ENCODE measurements around the gene TRAF3IP3. TPM values are rescaled to one million over a fixed set of nuclear protein-coding genes. Genes with fewer than 3 reads are reported as not detected.

Gene TRAF3IP3
- total RNA-seq, 1 donor from 2014 or later, result 7.1 TPM

DNA sequence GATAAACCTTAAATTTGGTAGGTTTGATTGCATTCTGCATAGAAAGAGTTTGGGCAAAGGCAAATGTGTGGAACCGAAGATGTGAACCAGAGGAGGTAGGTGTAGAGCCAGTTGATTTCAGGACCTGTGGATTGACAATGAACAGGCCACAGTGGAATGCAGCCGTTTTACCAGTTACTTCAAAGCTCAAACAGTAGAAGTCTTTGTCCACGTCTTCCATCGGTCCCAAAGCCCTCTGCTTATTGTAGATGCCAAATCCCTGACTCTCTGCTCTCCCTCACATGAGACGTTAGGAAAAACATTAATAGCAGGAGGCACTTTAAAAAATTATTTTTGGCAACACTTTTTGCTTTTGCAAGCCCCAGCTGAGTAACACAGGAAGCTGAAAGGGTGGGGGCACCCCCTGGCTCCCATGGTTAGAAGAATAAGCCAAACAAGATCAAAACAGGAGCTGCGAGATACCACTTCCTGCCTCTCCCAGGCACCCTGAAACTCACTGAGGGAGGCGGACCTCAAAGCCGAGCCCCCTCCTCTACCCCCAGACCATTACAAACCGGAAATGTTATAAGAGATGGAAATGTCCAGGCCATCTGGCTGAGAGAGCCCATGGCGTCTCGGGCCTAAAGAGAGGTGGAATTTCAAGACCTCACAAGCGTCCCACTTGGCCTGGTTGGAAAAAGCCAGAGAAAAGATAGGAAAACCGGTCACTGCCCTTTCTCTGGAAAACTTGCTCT, 13.5 kb downstream of the TRAF3IP3 start:
- no peak for DNase-seq (ENCODE audit: extremely low spot score in 2 of 2)
- TF ChIP-seq, protein P1, sequence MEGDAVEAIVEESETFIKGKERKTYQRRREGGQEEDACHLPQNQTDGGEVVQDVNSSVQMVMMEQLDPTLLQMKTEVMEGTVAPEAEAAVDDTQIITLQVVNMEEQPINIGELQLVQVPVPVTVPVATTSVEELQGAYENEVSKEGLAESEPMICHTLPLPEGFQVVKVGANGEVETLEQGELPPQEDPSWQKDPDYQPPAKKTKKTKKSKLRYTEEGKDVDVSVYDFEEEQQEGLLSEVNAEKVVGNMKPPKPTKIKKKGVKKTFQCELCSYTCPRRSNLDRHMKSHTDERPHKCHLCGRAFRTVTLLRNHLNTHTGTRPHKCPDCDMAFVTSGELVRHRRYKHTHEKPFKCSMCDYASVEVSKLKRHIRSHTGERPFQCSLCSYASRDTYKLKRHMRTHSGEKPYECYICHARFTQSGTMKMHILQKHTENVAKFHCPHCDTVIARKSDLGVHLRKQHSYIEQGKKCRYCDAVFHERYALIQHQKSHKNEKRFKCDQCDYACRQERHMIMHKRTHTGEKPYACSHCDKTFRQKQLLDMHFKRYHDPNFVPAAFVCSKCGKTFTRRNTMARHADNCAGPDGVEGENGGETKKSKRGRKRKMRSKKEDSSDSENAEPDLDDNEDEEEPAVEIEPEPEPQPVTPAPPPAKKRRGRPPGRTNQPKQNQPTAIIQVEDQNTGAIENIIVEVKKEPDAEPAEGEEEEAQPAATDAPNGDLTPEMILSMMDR (IDR thresholded peaks at IDR 0.05), result no peak
- TF ChIP-seq POLR2AphosphoS5 (IDR thresholded peaks at IDR 0.05; ENCODE audit: insufficient read depth in 1 of 2, low read depth in 1 of 2), result peak in 1 of 2 donors; percentile 15
- peaks cover 15% of the 10 kb centered on the region for H3K4me1 ChIP-seq
- H3K27me3 ChIP-seq, result no peaks in the 10 kb centered on the region
- intact Hi-C loops (cut with DNase I), result no loop called here
- H3K9me3 ChIP-seq, result no peaks in the 10 kb centered on the region
- H3K27ac ChIP-seq, result peak overlapping the region; percentile 55
- peak overlapping the region; percentile 2 to 26 for H3K4me3 ChIP-seq
- no peaks in the 10 kb centered on the region for H3K36me3 ChIP-seq

DNA sequence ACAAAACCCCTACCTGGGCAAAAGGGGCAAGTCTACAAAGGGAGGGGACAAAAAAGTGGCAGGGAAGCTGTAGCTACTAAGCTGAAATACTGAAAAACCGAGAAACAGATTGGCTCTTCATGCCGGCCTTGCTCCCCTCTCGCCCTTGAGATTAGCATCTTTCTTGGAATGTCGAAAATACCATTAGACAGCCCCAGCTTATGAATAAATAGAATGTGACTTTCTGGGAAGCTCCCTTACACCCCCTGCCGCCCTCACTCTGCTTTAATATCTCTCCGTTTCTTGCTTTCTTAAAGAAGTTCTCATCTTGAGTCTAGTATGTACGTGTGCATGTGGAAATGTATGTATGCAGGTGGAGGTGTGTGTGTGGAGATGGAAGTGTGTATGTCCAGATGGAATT, 14.1 kb downstream of the TRAF3IP3 start:
- H3K4me1 ChIP-seq, result peaks cover 15% of the 10 kb centered on the region
- intact Hi-C loops (cut with DNase I), result no loop called here
- DNase-seq (ENCODE audit: extremely low spot score in 2 of 2), result no peak

DNA sequence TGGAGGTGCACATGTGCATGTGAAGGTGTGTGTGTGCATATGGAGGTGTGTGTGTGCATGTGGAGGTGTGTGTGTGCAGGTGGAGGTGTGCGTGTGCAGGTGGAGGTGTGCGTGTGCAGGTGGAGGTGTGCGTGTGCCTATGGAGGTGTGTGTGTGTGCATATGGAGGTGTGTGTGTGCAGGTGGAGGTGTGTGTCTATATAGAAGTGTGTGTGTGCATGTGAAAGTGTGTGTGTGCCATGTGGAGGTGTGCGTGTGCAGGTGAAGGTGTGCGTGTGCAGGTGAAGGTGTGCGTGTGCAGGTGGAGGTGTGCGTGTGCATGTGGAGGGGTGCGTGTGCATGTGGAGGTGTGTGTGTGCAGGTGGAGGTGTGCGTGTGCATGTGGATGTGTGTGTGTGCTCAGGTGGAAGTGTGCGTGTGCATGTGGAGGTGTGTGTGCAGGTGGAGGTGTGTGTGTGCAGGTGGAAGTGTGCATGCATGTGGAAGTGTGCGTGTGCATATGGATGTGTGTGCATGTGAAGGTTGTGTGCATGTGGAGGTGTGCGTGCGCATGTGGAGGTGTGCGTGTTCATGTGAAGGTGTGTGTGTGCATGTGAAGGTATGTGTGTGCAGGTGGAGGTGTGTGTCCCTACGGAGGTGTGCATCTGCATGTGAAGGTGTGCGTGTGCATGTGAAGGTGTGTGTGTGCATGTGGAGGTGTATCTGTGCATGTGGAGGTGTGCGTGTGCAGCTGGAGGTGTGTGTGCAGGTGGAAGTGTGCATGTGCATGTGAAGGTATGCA, 15.0 kb downstream of the TRAF3IP3 start:
- H3K27me3 ChIP-seq, result no peaks in the 10 kb centered on the region
- no peak for DNase-seq (ENCODE audit: extremely low spot score in 2 of 2)
- intact Hi-C loops (cut with DNase I), result no loop called here
- peaks cover 15% of the 10 kb centered on the region for H3K4me1 ChIP-seq
- no peak for TF ChIP-seq POLR2AphosphoS5 (IDR thresholded peaks at IDR 0.05; ENCODE audit: insufficient read depth in 1 of 2, low read depth in 1 of 2)
- no peak for TF ChIP-seq POLR2A (IDR thresholded peaks at IDR 0.05)
- TF ChIP-seq, protein P1 (IDR thresholded peaks at IDR 0.05), result no peak
- no peaks in the 10 kb centered on the region for H3K9me3 ChIP-seq
- H3K27ac ChIP-seq, result no peak overlapping the region
- no peak overlapping the region for H3K4me3 ChIP-seq
- H3K36me3 ChIP-seq, result no peaks in the 10 kb centered on the region

More for the DNA sequence above, 14.1 kb downstream of the TRAF3IP3 start:
- Histone ChIP-seq H3K27ac (peak overlapping the region; percentile 55), H3K4me3 (peak overlapping the region in 1 of 2 donors; percentile 26), H3K9me3 (no peaks in the 10 kb centered on the region), H3K27me3 (no peaks in the 10 kb centered on the region), H3K36me3 (no peaks in the 10 kb centered on the region)
- TF ChIP-seq, protein P1 (IDR thresholded peaks at IDR 0.05), result no peak
- TF ChIP-seq POLR2AphosphoS5 (IDR thresholded peaks at IDR 0.05; ENCODE audit: insufficient read depth in 1 of 2, low read depth in 1 of 2), result no peak
- TF ChIP-seq POLR2A (IDR thresholded peaks at IDR 0.05), result no peak

DNA sequence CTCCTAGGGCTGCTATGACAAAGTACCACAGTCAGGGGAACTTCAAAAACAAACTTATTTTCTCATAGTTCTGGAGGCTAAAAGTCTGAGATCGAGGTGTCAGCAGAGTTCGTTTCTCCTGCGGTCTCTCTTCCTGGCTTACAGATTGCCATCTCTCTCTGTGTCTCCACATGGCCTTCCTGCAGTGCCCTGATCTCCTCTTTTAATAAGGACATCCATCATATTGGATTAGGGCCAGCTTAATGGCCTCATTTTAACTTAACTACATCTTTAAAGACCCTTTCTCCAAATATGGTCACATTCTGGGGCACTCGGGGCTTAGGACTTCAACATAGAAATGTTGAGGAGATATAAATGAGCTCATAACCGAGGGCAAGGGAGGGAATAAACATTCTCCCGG, 16.3 kb downstream of the TRAF3IP3 start:
- DNase-seq (ENCODE audit: extremely low spot score in 2 of 2), result no peak
- Histone ChIP-seq H3K36me3 (no peaks in the 10 kb centered on the region), H3K27me3 (no peaks in the 10 kb centered on the region), H3K4me1 (peaks cover 15% of the 10 kb centered on the region), H3K9me3 (no peaks in the 10 kb centered on the region), H3K27ac (no peak overlapping the region), H3K4me3 (no peak overlapping the region)
- intact Hi-C loops (cut with DNase I), result no loop called here
- TF ChIP-seq POLR2AphosphoS5 (IDR thresholded peaks at IDR 0.05; ENCODE audit: insufficient read depth in 1 of 2, low read depth in 1 of 2), result no peak
- TF ChIP-seq, protein P1 (IDR thresholded peaks at IDR 0.05), result no peak
- no peak for TF ChIP-seq POLR2A (IDR thresholded peaks at IDR 0.05)

DNA sequence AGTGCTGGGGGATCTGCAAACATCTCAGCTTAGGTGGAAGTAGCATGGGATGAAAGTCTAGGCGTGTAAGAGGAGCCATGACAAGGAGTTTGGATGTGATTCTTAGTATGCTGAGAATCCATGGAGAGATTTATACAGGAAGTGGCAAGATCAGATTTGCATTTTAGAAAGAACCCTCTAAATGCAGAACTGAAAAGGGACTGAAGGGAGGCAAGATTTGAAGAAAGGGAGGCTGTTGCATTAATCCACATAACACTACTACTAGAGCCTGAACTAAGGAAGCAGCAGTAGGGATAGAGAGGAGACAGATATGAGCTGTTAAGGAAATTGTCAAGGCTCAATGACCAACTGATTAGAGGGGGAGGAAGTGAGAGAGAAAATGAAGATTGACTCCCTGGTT, 18.7 kb downstream of the TRAF3IP3 start:
- H3K27me3 ChIP-seq, result no peaks in the 10 kb centered on the region
- no peaks in the 10 kb centered on the region for H3K9me3 ChIP-seq
- TF ChIP-seq POLR2A (IDR thresholded peaks at IDR 0.05), result no peak
- TF ChIP-seq, protein P1 (IDR thresholded peaks at IDR 0.05), result no peak
- intact Hi-C loops (cut with DNase I), result no loop called here
- H3K4me1 ChIP-seq, result peaks cover 3% of the 10 kb centered on the region
- H3K36me3 ChIP-seq, result no peaks in the 10 kb centered on the region
- no peak for DNase-seq (ENCODE audit: extremely low spot score in 2 of 2)
- no peak overlapping the region for H3K4me3 ChIP-seq
- no peak overlapping the region for H3K27ac ChIP-seq

All from vagina (tissue), 2 donors.